HL-60 (cell line): Measurements from ENCODE around the gene ARMC5.
A peak's percentile ranks its signal among the peaks of the same experiment; 100 is the strongest.

Experiments used
- DNase-seq, 2 experiments: peaks; one replicate each; pipeline ENCODE4 v3.0.0-alpha.2; 2010 to 2020; ENCODE audit warnings: low read depth in 1 of 2, low spot score in 1 of 2
- H3K27ac ChIP-seq: fragments of 250-450 bp; sonication (Bioruptor Pico); replicated peaks from 2 replicates; pipeline ENCODE4 v1.5.1; 2020; ENCODE audit warnings: mild to moderate bottlenecking, moderate library complexity
- H3K27me3 ChIP-seq: fragments of 250-450 bp; sonication (Bioruptor Pico); 2 replicates; pipeline ENCODE4 v1.5.1; 2021; ENCODE audit warnings: mild to moderate bottlenecking, moderate library complexity; ENCODE audit not compliant: insufficient read depth, poor library complexity, severe bottlenecking
- H3K4me3 ChIP-seq: replicated peaks from 2 replicates; pipeline ENCODE4 v1.5.1; 2011; ENCODE audit warnings: mild to moderate bottlenecking, control low read depth, low read length; ENCODE audit not compliant: insufficient read depth
- GABPA ChIP-seq: IDR thresholded peaks from 2 replicates; pipeline ENCODE4 v1.6.1; 2012; ENCODE audit warnings: low read depth
- POLR2AphosphoS5 ChIP-seq: IDR thresholded peaks from 2 replicates; pipeline ENCODE4 v1.6.1; 2012; ENCODE audit warnings: low read depth
- SPI1 ChIP-seq: IDR thresholded peaks from 2 replicates; pipeline ENCODE4 v1.6.1; 2012; ENCODE audit warnings: low read depth, mild to moderate bottlenecking, borderline replicate concordance
- TF ChIP-seq, protein P1 (sequence below): IDR thresholded peaks from one replicate; pipeline ENCODE4 v1.5.1; 2011; ENCODE audit warnings: low read length, control low read depth, inconsistent platforms; ENCODE audit not compliant: insufficient read depth
- TF ChIP-seq, protein P2 (sequence below): IDR thresholded peaks from 2 replicates; pipeline ENCODE4 v1.6.1; 2012; ENCODE audit warnings: low read depth; ENCODE audit not compliant: insufficient replicate concordance

The ARMC5 gene

DNA sequence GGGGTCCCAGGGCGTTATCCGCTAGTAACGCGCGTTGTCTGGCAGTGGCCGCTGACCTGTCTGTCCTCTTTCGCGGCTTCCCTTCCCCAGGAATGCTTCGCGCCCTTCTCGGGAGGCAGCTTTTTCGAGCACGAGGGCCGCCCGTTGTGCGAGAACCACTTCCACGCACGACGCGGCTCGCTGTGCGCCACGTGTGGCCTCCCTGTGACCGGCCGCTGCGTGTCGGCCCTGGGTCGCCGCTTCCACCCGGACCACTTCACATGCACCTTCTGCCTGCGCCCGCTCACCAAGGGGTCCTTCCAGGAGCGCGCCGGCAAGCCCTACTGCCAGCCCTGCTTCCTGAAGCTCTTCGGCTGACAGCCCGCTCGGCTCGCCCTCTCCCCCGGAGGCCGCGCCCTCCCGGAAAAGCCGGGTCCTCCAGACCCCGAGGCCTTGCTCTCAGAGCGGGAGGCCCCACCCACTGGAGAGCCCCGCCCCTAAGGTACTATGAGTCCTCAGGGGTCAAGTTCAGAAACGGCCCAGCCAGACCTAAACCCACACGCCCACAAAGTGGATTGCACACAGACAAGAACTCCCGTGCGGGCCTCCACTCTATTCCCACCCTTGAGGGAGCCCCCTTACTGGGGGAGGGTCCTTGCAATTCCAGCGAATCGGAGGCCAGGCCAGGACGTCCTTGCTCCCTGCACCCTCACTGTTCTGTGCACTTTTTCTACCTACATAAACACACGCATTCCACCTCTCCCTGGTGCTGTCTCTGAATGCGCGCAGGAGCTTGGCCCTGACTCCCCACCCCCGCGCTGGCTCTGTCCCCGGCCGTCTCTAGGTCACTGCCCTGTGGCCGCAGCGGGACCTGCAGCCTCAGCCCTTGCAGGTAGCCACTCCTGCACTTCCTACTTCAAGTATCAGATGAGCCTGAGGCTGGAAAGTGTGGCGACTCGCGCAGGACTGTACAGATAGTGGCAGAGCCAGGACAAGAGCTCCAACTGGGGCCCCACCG lies 18.2 kb downstream of the ARMC5 start:
- Histone ChIP-seq H3K4me3 (peak overlapping the region; percentile 45), H3K27ac (no peak overlapping the region), H3K27me3 (peaks cover 22% of the 10 kb centered on the region)
- DNase-seq = no peak
- TF ChIP-seq GABPA (no peak), POLR2AphosphoS5 (no peak), SPI1 (no peak)
- TF ChIP-seq, protein P1, sequence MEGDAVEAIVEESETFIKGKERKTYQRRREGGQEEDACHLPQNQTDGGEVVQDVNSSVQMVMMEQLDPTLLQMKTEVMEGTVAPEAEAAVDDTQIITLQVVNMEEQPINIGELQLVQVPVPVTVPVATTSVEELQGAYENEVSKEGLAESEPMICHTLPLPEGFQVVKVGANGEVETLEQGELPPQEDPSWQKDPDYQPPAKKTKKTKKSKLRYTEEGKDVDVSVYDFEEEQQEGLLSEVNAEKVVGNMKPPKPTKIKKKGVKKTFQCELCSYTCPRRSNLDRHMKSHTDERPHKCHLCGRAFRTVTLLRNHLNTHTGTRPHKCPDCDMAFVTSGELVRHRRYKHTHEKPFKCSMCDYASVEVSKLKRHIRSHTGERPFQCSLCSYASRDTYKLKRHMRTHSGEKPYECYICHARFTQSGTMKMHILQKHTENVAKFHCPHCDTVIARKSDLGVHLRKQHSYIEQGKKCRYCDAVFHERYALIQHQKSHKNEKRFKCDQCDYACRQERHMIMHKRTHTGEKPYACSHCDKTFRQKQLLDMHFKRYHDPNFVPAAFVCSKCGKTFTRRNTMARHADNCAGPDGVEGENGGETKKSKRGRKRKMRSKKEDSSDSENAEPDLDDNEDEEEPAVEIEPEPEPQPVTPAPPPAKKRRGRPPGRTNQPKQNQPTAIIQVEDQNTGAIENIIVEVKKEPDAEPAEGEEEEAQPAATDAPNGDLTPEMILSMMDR = no peak
- TF ChIP-seq, protein P2, sequence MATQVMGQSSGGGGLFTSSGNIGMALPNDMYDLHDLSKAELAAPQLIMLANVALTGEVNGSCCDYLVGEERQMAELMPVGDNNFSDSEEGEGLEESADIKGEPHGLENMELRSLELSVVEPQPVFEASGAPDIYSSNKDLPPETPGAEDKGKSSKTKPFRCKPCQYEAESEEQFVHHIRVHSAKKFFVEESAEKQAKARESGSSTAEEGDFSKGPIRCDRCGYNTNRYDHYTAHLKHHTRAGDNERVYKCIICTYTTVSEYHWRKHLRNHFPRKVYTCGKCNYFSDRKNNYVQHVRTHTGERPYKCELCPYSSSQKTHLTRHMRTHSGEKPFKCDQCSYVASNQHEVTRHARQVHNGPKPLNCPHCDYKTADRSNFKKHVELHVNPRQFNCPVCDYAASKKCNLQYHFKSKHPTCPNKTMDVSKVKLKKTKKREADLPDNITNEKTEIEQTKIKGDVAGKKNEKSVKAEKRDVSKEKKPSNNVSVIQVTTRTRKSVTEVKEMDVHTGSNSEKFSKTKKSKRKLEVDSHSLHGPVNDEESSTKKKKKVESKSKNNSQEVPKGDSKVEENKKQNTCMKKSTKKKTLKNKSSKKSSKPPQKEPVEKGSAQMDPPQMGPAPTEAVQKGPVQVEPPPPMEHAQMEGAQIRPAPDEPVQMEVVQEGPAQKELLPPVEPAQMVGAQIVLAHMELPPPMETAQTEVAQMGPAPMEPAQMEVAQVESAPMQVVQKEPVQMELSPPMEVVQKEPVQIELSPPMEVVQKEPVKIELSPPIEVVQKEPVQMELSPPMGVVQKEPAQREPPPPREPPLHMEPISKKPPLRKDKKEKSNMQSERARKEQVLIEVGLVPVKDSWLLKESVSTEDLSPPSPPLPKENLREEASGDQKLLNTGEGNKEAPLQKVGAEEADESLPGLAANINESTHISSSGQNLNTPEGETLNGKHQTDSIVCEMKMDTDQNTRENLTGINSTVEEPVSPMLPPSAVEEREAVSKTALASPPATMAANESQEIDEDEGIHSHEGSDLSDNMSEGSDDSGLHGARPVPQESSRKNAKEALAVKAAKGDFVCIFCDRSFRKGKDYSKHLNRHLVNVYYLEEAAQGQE = no peak

DNA sequence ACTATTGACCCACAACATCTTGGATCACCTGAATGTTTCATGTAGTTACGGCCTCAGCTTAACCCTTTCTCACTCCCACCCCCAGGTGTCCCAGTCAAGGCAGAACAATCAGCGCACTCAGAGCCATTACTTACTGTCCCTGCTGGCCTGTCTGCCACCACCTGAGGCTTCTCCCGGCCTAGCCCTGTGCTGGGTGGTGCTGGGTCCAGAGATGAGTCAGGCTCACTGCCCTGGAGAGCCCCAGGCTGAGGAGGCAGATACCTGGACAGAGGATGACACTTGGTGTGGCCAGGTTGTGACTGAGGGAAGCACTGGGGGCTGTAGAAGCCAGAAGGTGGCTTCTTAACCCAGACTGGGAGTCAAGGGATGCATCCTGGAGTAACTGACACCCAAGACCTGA lies 19.7 kb downstream of the ARMC5 start:
- DNase-seq = no peak
- TF ChIP-seq, protein P1 = no peak
- no peak for TF ChIP-seq GABPA
- TF ChIP-seq, protein P2 = no peak
- TF ChIP-seq SPI1 = no peak
- no peak for TF ChIP-seq POLR2AphosphoS5
- Histone ChIP-seq H3K4me3 (no peak overlapping the region), H3K27ac (no peak overlapping the region), H3K27me3 (peaks cover 15% of the 10 kb centered on the region)

DNA sequence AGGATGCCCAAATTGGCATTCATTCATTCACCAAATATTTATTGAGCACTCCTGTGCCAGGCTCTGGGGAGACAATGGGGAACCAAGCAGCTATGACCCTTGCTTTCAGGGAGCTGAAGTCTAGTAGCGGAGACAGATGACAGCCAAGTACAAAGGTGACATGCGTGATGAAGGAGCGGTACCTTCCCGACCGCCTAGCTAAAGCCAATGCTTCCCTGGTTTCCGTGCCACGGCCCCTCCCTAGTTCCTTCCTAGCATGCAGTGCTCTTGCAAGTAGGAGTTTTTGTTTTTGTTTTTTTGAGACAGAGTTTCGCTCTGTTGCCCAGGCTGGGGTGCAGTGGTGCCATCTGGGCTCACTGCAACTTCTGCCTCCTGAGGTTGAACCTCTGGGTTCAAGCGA lies 20.4 kb downstream of the ARMC5 start:
- Histone ChIP-seq H3K27me3 (peaks cover 15% of the 10 kb centered on the region), H3K4me3 (no peak overlapping the region), H3K27ac (no peak overlapping the region)
- DNase-seq = no peak
- TF ChIP-seq SPI1 = no peak
- TF ChIP-seq, protein P2 = no peak
- TF ChIP-seq POLR2AphosphoS5 = no peak
- no peak for TF ChIP-seq GABPA
- TF ChIP-seq, protein P1 = no peak
